H1 (cell line): ENCODE results near the gene IL5RA. TPM values are rescaled to one million over a fixed set of nuclear protein-coding genes. Genes with fewer than 3 reads are reported as not detected.

Experiments used
- CTCF ChIA-PET: fragments of 300-600 bp; sonication (Branson Sonifier 250); formaldehyde crosslinking; loops from one replicate; lab custom pipeline; 2021; ENCODE audit not compliant: partially characterized antibody; lab: Charles Lee
- POLR2A ChIA-PET: fragments of 300-600 bp; sonication (Branson Sonifier 250); formaldehyde crosslinking; loops from one replicate; lab custom pipeline; 2021; ENCODE audit warnings: inconsistent platforms; ENCODE audit not compliant: partially characterized antibody; lab: Charles Lee
- DNase-seq, 2 experiments: peaks; one replicate each; pipeline versions ENCODE4 v3.0.0 to v3.0.0-alpha.2; 2010 to 2022; ENCODE audit warnings: low spot score in 2 of 2, low read depth in 1 of 2, mixed read lengths in 1 of 2
- FAIRE-seq: peaks from 2 replicates; lab custom pipeline; 2011; peaks lifted over from hg19 to GRCh38; lab: Jason Lieb, UNC
- H2AFZ ChIP-seq: 2 replicates; pipeline ENCODE4 v1.8.1; 2012; ENCODE audit warnings: low read length, inconsistent platforms
- H2AK5ac ChIP-seq: 2 replicates; pipeline ENCODE4 v1.6.1; 2013; ENCODE audit warnings: low read depth, low read length
- H2BK120ac ChIP-seq: replicated peaks from 2 replicates; pipeline ENCODE3; 2013; ENCODE audit warnings: low read depth, low read length, inconsistent platforms
- H2BK12ac ChIP-seq: 2 replicates; pipeline ENCODE4 v1.6.1; 2013; ENCODE audit warnings: low read depth, low read length
- H2BK15ac ChIP-seq: 2 replicates; pipeline ENCODE4 v1.6.1; 2013; ENCODE audit warnings: low read length
- H2BK20ac ChIP-seq: 2 replicates; pipeline ENCODE4 v1.6.1; 2013; ENCODE audit warnings: low read length
- H2BK5ac ChIP-seq: 2 replicates; pipeline ENCODE4 v1.6.1; 2013; ENCODE audit warnings: low read depth, low read length
- H3K14ac ChIP-seq: 2 replicates; pipeline ENCODE4 v1.6.1; 2013; ENCODE audit warnings: inconsistent platforms; ENCODE audit not compliant: insufficient read length
- H3K18ac ChIP-seq: 2 replicates; pipeline ENCODE4 v1.6.1; 2013; ENCODE audit warnings: low read length; ENCODE audit errors: extremely low read depth
- H3K23ac ChIP-seq: 2 replicates; pipeline ENCODE4 v1.6.1; 2013; ENCODE audit warnings: inconsistent platforms; ENCODE audit not compliant: insufficient read length
- H3K23me2 ChIP-seq: 2 replicates; pipeline ENCODE4 v1.6.1; 2013; ENCODE audit warnings: low read depth, low read length
- H3K27ac ChIP-seq: 2 replicates; pipeline ENCODE4 v1.6.1; 2011; ENCODE audit warnings: low read depth, low read length, inconsistent platforms
- H3K27me3 ChIP-seq, 4 experiments: replicated peaks in 1 of 4; 1 replicate in 1 of 4; 2 replicates in 3 of 4; pipeline versions ENCODE4 v1.6.1 to v1.8.1; 2011 to 2013; ENCODE audit warnings: low read length in 3 of 4, mild to moderate bottlenecking in 3 of 4, inconsistent platforms in 2 of 4, mixed read lengths in 2 of 4, moderate library complexity in 1 of 4; ENCODE audit not compliant: control insufficient read depth in 3 of 4, insufficient read depth in 3 of 4; ENCODE audit errors: extremely low read depth in 1 of 4
- H3K36me3 ChIP-seq, 4 experiments: 2 replicates each; pipeline versions ENCODE4 v1.6.1 to v1.8.1; 2011 to 2013; ENCODE audit warnings: mild to moderate bottlenecking in 4 of 4, low read length in 3 of 4, moderate library complexity in 2 of 4, control low read depth in 1 of 4, inconsistent platforms in 1 of 4; ENCODE audit not compliant: insufficient read depth in 4 of 4, control insufficient read depth in 2 of 4
- H3K4ac ChIP-seq: replicated peaks from 2 replicates; pipeline ENCODE3; 2013; ENCODE audit warnings: low read length, low read depth, mixed read lengths, inconsistent platforms; ENCODE audit not compliant: insufficient read length
- H3K4me1 ChIP-seq, 4 experiments: replicated peaks in 1 of 4; 1 replicate in 1 of 4; 2 replicates in 3 of 4; pipeline versions ENCODE4 v1.6.1 to v1.8.1; 2011 to 2013; ENCODE audit warnings: low read length in 3 of 4, inconsistent platforms in 2 of 4, mixed read lengths in 1 of 4; ENCODE audit not compliant: insufficient read depth in 4 of 4, control insufficient read depth in 3 of 4
- H3K4me2 ChIP-seq, 2 experiments: 2 replicates each; pipeline versions ENCODE4 v1.6.1 to v1.8.1; 2011 to 2013; ENCODE audit warnings: low read depth in 2 of 2, low read length in 2 of 2, control low read depth in 1 of 2, inconsistent platforms in 1 of 2, mild to moderate bottlenecking in 1 of 2; ENCODE audit not compliant: insufficient read depth in 1 of 2
- H3K4me3 ChIP-seq, 4 experiments: fragments of 200-600, 300-600 bp in 1 of 4; sonication (generic), shearing (Covaris generic), sonication (Bioruptor Twin) in 1 of 4; 2 replicates each; pipeline versions ENCODE4 v1.5.1 to v1.8.1; 2011 to 2016; ENCODE audit warnings: low read length in 4 of 4, low read depth in 3 of 4, control low read depth in 2 of 4, inconsistent platforms in 2 of 4, mild to moderate bottlenecking in 2 of 4, mixed read lengths in 1 of 4, moderate library complexity in 1 of 4; ENCODE audit not compliant: insufficient read depth in 2 of 4; ENCODE audit errors: extremely low read depth in 1 of 4
- H3K56ac ChIP-seq: replicated peaks from 2 replicates; pipeline ENCODE3; 2013; ENCODE audit warnings: low read depth, mild to moderate bottlenecking, mixed read lengths, low read length, inconsistent platforms; ENCODE audit not compliant: insufficient read length
- H3K79me1 ChIP-seq: 2 replicates; pipeline ENCODE4 v1.6.1; 2013; ENCODE audit warnings: low read depth, low read length, control low read depth
- H3K79me2 ChIP-seq, 2 experiments: 2 replicates each; pipeline versions ENCODE4 v1.6.1 to v1.8.1; 2012 to 2013; ENCODE audit warnings: low read length in 2 of 2, mild to moderate bottlenecking in 2 of 2, inconsistent platforms in 1 of 2; ENCODE audit not compliant: insufficient read depth in 2 of 2, control insufficient read depth in 1 of 2
- H3K9ac ChIP-seq, 4 experiments: replicated peaks in 1 of 4; 1 replicate in 1 of 4; 2 replicates in 3 of 4; pipeline versions ENCODE4 v1.6.1 to v1.8.1; 2011 to 2013; ENCODE audit warnings: low read depth in 3 of 4, low read length in 3 of 4, control low read depth in 2 of 4, mild to moderate bottlenecking in 2 of 4, moderate library complexity in 2 of 4, inconsistent platforms in 1 of 4; ENCODE audit errors: extremely low read depth in 1 of 4
- H3K9me3 ChIP-seq, 2 experiments: 2 replicates each; pipeline versions ENCODE4 v1.6.1 to v1.8.1; 2012 to 2013; ENCODE audit warnings: mild to moderate bottlenecking in 2 of 2, moderate library complexity in 2 of 2, control low read depth in 1 of 2, inconsistent platforms in 1 of 2, low read depth in 1 of 2, low read length in 1 of 2, mixed read lengths in 1 of 2; ENCODE audit not compliant: insufficient read depth in 2 of 2
- H4K20me1 ChIP-seq, 2 experiments: replicated peaks in 1 of 2; 2 replicates each; pipeline versions ENCODE3 to v1.8.1; 2011 to 2013; ENCODE audit warnings: inconsistent platforms in 2 of 2, low read length in 2 of 2, mild to moderate bottlenecking in 1 of 2; ENCODE audit not compliant: insufficient read depth in 2 of 2, control insufficient read depth in 1 of 2
- H4K5ac ChIP-seq: 2 replicates; pipeline ENCODE4 v1.6.1; 2013; ENCODE audit warnings: low read length, low read depth, mixed read lengths, inconsistent platforms; ENCODE audit not compliant: insufficient read length
- H4K8ac ChIP-seq: 2 replicates; pipeline ENCODE4 v1.8.0; 2013; ENCODE audit warnings: mild to moderate bottlenecking, moderate library complexity, low read length, inconsistent platforms; ENCODE audit not compliant: insufficient read depth; ENCODE audit errors: extremely low read depth
- H4K91ac ChIP-seq: replicated peaks from 2 replicates; pipeline ENCODE3; 2013; ENCODE audit warnings: low read length, mixed read lengths, inconsistent platforms; ENCODE audit not compliant: insufficient read length
- ATF2 ChIP-seq: IDR thresholded peaks from 2 replicates; pipeline ENCODE4 v1.6.1; 2012; ENCODE audit warnings: low read length, inconsistent platforms
- ATF3 ChIP-seq: IDR thresholded peaks from 2 replicates; pipeline ENCODE4 v1.6.1; 2011; ENCODE audit warnings: low read depth, mild to moderate bottlenecking, low read length; ENCODE audit not compliant: insufficient read depth
- BCL11A ChIP-seq, 2 experiments: IDR thresholded peaks; one replicate each; pipeline ENCODE4 v1.6.1; 2011; ENCODE audit warnings: low read depth in 2 of 2, low read length in 2 of 2, mild to moderate bottlenecking in 2 of 2
- KDM4A ChIP-seq: IDR thresholded peaks from one replicate; pipeline ENCODE4 v1.7.1; 2012; ENCODE audit warnings: low read depth, mild to moderate bottlenecking, moderate library complexity, low read length, inconsistent platforms; ENCODE audit not compliant: severe bottlenecking
- NANOG ChIP-seq: IDR thresholded peaks from 2 replicates; pipeline ENCODE4 v1.6.1; 2011; ENCODE audit warnings: low read length, low read depth, mild to moderate bottlenecking, inconsistent platforms; ENCODE audit not compliant: insufficient read depth, poor library complexity, severe bottlenecking
- POLR2A ChIP-seq, 2 experiments: IDR thresholded peaks; 1 replicate in 1 of 2; 2 replicates in 1 of 2; pipeline ENCODE4 v1.6.1; 2011; ENCODE audit warnings: low read depth in 2 of 2, low read length in 2 of 2, mild to moderate bottlenecking in 2 of 2; ENCODE audit errors: control extremely low read depth in 1 of 2
- POLR2AphosphoS5 ChIP-seq: IDR thresholded peaks from 2 replicates; pipeline ENCODE4 v1.6.1; 2011; ENCODE audit warnings: low read depth, low read length
- SP4 ChIP-seq: IDR thresholded peaks from 2 replicates; pipeline ENCODE4 v1.6.1; 2012; ENCODE audit warnings: low read length, inconsistent platforms
- TAF1 ChIP-seq: IDR thresholded peaks from 2 replicates; pipeline ENCODE4 v1.6.1; 2011; ENCODE audit warnings: mild to moderate bottlenecking, low read depth, low read length
- TBP ChIP-seq: IDR thresholded peaks from 2 replicates; pipeline ENCODE4 v1.6.1; 2011; ENCODE audit warnings: low read depth, low read length, improper control_type of control experiment
- ZNF274 ChIP-seq: IDR thresholded peaks from 2 replicates; pipeline ENCODE4 v1.7.0; 2012; ENCODE audit warnings: low read length, borderline replicate concordance; ENCODE audit errors: extremely low read depth
- WGBS, 2 experiments: shearing (Covaris generic) in 1 of 2; methylation state at CpG; one replicate each; pipeline versions ENCODE4 v1.1.6 to v1.1.7; 2013 to 2015; ENCODE audit warnings: low lambda C conversion rate in 2 of 2, mixed read lengths in 2 of 2, inconsistent platforms in 1 of 2, low coverage in 1 of 2, missing lambda C conversion rate in 1 of 2; ENCODE audit not compliant: insufficient replicate concordance in 2 of 2, insufficient coverage in 1 of 2, insufficient read length in 1 of 2; ENCODE audit errors: extremely low coverage in 1 of 2, missing lambda C conversion rate in 1 of 2; 5-methylcytosine and 5-hydroxymethylcytosine counted together
- polyA plus RNA-seq, 7 experiments: library from polyadenylated mRNA; depleted of rRNA in 3 of 7; stranded (reverse) in 5 of 7; unstranded in 2 of 7; fragments of >200 nt in 5 of 7; fragments of 200-250 nt in 2 of 7; gene quantifications; 1 replicate in 5 of 7; 2 replicates in 1 of 7; 4 replicates in 1 of 7; pipeline versions ENCODE4 v1.2.1 to v1.2.3, GENCODE V29; 2011 to 2013; ENCODE audit warnings: missing spikeins in 2 of 7, mixed read lengths in 2 of 7
- total RNA-seq: library from RNA; stranded (reverse); fragmentation: NEBNext Ultra II Directional; extraction: Animal tissue kit (Norgen Biotek cat#: 25700); gene quantifications from 2 replicates; pipeline ENCODE4 v1.2.1, GENCODE V29; 2021

IL5RA gene
- total and polyA plus RNA-seq, 2 of the 8 experiments (the other 6 are each of a cell fraction or from before 2014, with no cell fraction given) = not detected

- Histone ChIP-seq H3K4me1 (no peaks in the 10 kb centered on the region), H3K27ac (no peak overlapping the region), H3K4ac (no peak overlapping the region), H3K4me2 (no peak overlapping the region), H3K9me3 (no peaks in the 10 kb centered on the region), H3K79me1 (no peaks in the 10 kb centered on the region), H3K27me3 (no peaks in the 10 kb centered on the region), H2BK20ac (no peak overlapping the region), H2BK12ac (no peak overlapping the region), H3K36me3 (no peaks in the 10 kb centered on the region), H2AFZ (no peak overlapping the region; the same call in 1 of the 2 replicates), H2BK120ac (no peak overlapping the region), H3K23me2 (no peaks in the 10 kb centered on the region), H2BK5ac (no peak overlapping the region), H3K79me2 (no peaks in the 10 kb centered on the region), H4K91ac (no peak overlapping the region), H3K56ac (no peak overlapping the region), H4K20me1 (no peaks in the 10 kb centered on the region), H2AK5ac (no peak overlapping the region), H2BK15ac (no peak overlapping the region), H3K9ac (no peak overlapping the region), H3K14ac (no peak overlapping the region), H3K4me3 (no peak overlapping the region), H3K18ac (no peak overlapping the region), H4K8ac (no peak overlapping the region), H4K5ac (no peak overlapping the region), H3K23ac (no peak overlapping the region)
- ChIA-PET POLR2A (no interaction called here), CTCF (no interaction called here)
- DNase-seq (no peak), FAIRE-seq (no peak)
- 92% methylated on average over 6 of the region's 6 CpGs; no CpG with 5 or more reads in 1 of the 2 experiments for WGBS, 2 experiments
- TF ChIP-seq TBP (no peak), ZNF274 (no peak), ATF3 (no peak), BCL11A (IDR thresholded peaks at IDR 0.05; ENCODE audit: low read depth in 2 of 2, low read length in 2 of 2) (no peak), POLR2A (IDR thresholded peaks at IDR 0.05; ENCODE audit: control extremely low read depth in 1 of 2, low read depth in 2 of 2, low read length in 2 of 2) (no peak), ATF2 (no peak), SP4 (no peak), KDM4A (no peak), NANOG (no peak), TAF1 (no peak), POLR2AphosphoS5 (no peak)
Measured at GRCh38 chr3:3101660-3102458, 8.3 kb downstream of the IL5RA start.
